ENCODE measurements around the gene RAB37.

The RAB37 gene

GRCh38 chr17:74715144-74715543 lies 21.9 kb upstream of the RAB37 start:
- ATAC-seq, result no peak
- no peak for TF ChIP-seq BACH2 (CRISPR knock-in tag; IDR thresholded peaks at IDR 0.05; ENCODE audit: borderline replicate concordance)
- TF ChIP-seq CREB5 (CRISPR knock-in tag; IDR thresholded peaks at IDR 0.05; ENCODE audit: low read depth), result no peak
- no peak for TF ChIP-seq ZFP3 (CRISPR knock-in tag; IDR thresholded peaks at IDR 0.05)
- TF ChIP-seq ESRRG (CRISPR knock-in tag; IDR thresholded peaks at IDR 0.05), result no peak
- no peak for TF ChIP-seq ZNF565 (CRISPR knock-in tag; conservative IDR thresholded peaks at IDR 0.05; ENCODE audit: low read depth)
- TF ChIP-seq CSRNP3 (CRISPR knock-in tag; IDR thresholded peaks at IDR 0.05), result no peak
- no peak for TF ChIP-seq ARNTL (CRISPR knock-in tag; IDR thresholded peaks at IDR 0.05; ENCODE audit: borderline replicate concordance, low read depth)
- TF ChIP-seq ISL1 (CRISPR knock-in tag; IDR thresholded peaks at IDR 0.05), result no peak
- TF ChIP-seq TCF4 (CRISPR knock-in tag; IDR thresholded peaks at IDR 0.05; ENCODE audit: borderline replicate concordance), result no peak
- TF ChIP-seq PPARA (CRISPR knock-in tag; IDR thresholded peaks at IDR 0.05; ENCODE audit: borderline replicate concordance), result no peak
- no peak for TF ChIP-seq TOX (CRISPR knock-in tag; IDR thresholded peaks at IDR 0.05; ENCODE audit: borderline replicate concordance)
- TF ChIP-seq PATZ1 (CRISPR knock-in tag; IDR thresholded peaks at IDR 0.05; ENCODE audit: borderline replicate concordance), result no peak
- TF ChIP-seq SNAI2 (CRISPR knock-in tag; IDR thresholded peaks at IDR 0.05), result no peak
- TF ChIP-seq ZC3H10 (CRISPR knock-in tag; IDR thresholded peaks at IDR 0.05), result no peak
- TF ChIP-seq ZNF70 (CRISPR knock-in tag; IDR thresholded peaks at IDR 0.05), result no peak
- TF ChIP-seq ZFP30 (CRISPR knock-in tag; IDR thresholded peaks at IDR 0.05), result no peak
- no peak for TF ChIP-seq RARB (CRISPR knock-in tag; IDR thresholded peaks at IDR 0.05)

- no peak for ATAC-seq
- no peak for TF ChIP-seq ZNF70 (CRISPR knock-in tag; IDR thresholded peaks at IDR 0.05)
- no peak for TF ChIP-seq TOX (CRISPR knock-in tag; IDR thresholded peaks at IDR 0.05; ENCODE audit: borderline replicate concordance)
- no peak for TF ChIP-seq ZNF8 (CRISPR knock-in tag; IDR thresholded peaks at IDR 0.05)
- TF ChIP-seq OSR1 (CRISPR knock-in tag; IDR thresholded peaks at IDR 0.05), result no peak
- TF ChIP-seq ISL1 (CRISPR knock-in tag; IDR thresholded peaks at IDR 0.05), result no peak
- TF ChIP-seq POU6F1 (CRISPR knock-in tag; IDR thresholded peaks at IDR 0.05; ENCODE audit: borderline replicate concordance, low read depth), result no peak
- TF ChIP-seq ARNTL (CRISPR knock-in tag; IDR thresholded peaks at IDR 0.05; ENCODE audit: borderline replicate concordance, low read depth), result no peak
These were observed 16.6 kb upstream of the RAB37 start for GRCh38 chr17:74720506-74720905.

GRCh38 chr17:74722782-74723181 lies 14.3 kb upstream of the RAB37 start:
- no peak for ATAC-seq
- TF ChIP-seq POU6F1 (CRISPR knock-in tag; IDR thresholded peaks at IDR 0.05; ENCODE audit: borderline replicate concordance, low read depth) (no peak), PPARA (CRISPR knock-in tag; IDR thresholded peaks at IDR 0.05; ENCODE audit: borderline replicate concordance) (no peak), CREB5 (CRISPR knock-in tag; IDR thresholded peaks at IDR 0.05; ENCODE audit: low read depth) (no peak), ZFP3 (CRISPR knock-in tag; IDR thresholded peaks at IDR 0.05) (no peak), ZC3H10 (CRISPR knock-in tag; IDR thresholded peaks at IDR 0.05) (no peak), TCF4 (CRISPR knock-in tag; IDR thresholded peaks at IDR 0.05; ENCODE audit: borderline replicate concordance) (no peak), ZFP30 (CRISPR knock-in tag; IDR thresholded peaks at IDR 0.05) (no peak), ARNTL (CRISPR knock-in tag; IDR thresholded peaks at IDR 0.05; ENCODE audit: borderline replicate concordance, low read depth) (no peak), RARB (CRISPR knock-in tag; IDR thresholded peaks at IDR 0.05) (no peak), OSR1 (CRISPR knock-in tag; IDR thresholded peaks at IDR 0.05) (no peak), ESRRG (CRISPR knock-in tag; IDR thresholded peaks at IDR 0.05) (no peak), SNAI2 (CRISPR knock-in tag; IDR thresholded peaks at IDR 0.05) (no peak), ZNF70 (CRISPR knock-in tag; IDR thresholded peaks at IDR 0.05) (no peak)
